ENCODE data around the gene MUTYH. TPM values are rescaled to one million over a fixed set of nuclear protein-coding genes. Genes with fewer than 3 reads are reported as not detected.

Gene MUTYH
- total RNA-seq, 1 experiment from 2014 or later = 40.8 TPM

DNA sequence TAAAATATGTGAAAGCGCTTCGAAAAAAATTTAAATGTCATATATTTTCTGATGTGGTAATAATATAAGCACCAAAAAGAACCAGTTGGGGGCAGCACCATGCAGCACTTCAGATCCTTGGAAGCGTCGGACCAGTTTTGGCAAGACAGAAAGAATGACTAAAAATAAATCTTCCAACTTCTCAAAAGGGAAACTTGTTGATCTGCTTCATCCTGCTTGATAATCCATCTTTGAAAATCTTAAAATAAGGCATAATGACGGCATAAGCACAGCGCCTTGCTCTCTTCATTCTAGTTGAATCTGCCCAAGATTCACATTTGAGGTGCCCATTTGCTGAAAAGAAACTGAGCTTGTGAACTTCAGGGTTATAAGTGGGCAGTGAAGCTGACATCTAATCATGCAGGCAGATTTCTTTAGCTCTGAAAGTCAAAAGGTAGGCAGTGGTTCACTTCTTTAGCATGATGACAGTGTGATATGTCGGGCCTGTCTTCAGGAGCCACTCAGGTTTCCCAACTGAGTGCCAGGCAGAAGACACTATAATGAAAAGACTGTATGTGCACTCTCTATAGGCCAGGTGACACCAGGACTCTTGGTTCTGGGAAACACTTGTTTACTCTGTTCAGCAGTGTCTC is 19.8 kb upstream of the MUTYH start:
- in situ Hi-C loops (cut with HindIII; ENCODE audit: low pct_unique_long_range_greater_than_20kb, low sequenced_read_pairs) = no loop called here
- no peaks in the 10 kb centered on the region; the same call in 1 of the 2 replicates for H3K4me1 ChIP-seq (ENCODE audit: control insufficient read depth, insufficient read depth, low read length)
- ChIA-PET CTCF (interaction anchor here (1.5 to 4.3 kb wide), 3 partner anchors 47 to 140 kb away, joined by 3 to 32 read pairs (median 5); partner anchors contain the start of genes CCDC163, MMACHC and TESK2), POLR2A (no interaction called here)
- H3K4me3 ChIP-seq (ENCODE audit: low read depth in 2 of 2, low read length in 2 of 2) = no peak overlapping the region
- no peaks in the 10 kb centered on the region for H3K9me3 ChIP-seq (ENCODE audit: control insufficient read depth, insufficient read depth, low read depth, low read length)
- ATAC-seq (peak; percentile 74), DNase-seq (ENCODE audit: low read depth, low spot score) (no peak)
- intact Hi-C loops (cut with micrococcal nuclease; ENCODE audit: unreplicated experiment) = loop anchor here (1.0 kb wide), 1 partner anchor 133 kb away; no protein-coding TSS in a partner anchor
- no peaks in the 10 kb centered on the region for H3K36me3 ChIP-seq (ENCODE audit: control insufficient read depth, insufficient read depth, low read length)
- H3K27ac ChIP-seq (ENCODE audit: low read length) = no peak overlapping the region
- H3K27me3 ChIP-seq (ENCODE audit: control insufficient read depth, insufficient read depth, low read length) = no peaks in the 10 kb centered on the region
- no TSS peak for BruUV-seq (replicated peaks)
- TF ChIP-seq REST (IDR thresholded peaks at IDR 0.05; ENCODE audit: insufficient read depth in 1 of 2, low read depth in 2 of 2, low read length in 1 of 2) (no peak), CTCF (IDR thresholded peaks at IDR 0.05) (peak; percentile 81), TCF7L2 (IDR thresholded peaks at IDR 0.05; ENCODE audit: low read depth, low read length) (no peak)

DNA sequence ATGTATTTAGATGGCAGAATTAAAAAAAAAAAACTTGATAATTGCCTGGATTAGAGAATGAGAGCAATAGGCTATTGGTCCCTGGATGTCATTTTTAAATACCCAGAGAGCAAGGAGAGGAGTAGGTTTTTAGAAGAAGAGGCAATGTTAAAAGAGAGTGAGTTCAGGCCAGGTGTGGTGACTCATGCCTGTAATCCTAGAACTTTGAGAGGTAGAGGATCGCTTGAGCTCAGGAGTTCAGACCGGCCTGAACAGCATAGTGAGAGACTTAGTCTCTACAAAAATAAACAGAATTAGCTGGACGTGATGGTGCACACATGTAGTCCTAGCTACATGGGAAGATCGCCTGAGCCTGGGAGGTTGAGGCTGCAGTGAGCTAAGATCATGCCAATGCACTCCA is 15.9 kb upstream of the MUTYH start:
- POLR2A ChIA-PET = interaction anchor here (0.7 to 2.2 kb wide), 2 partner anchors 8 to 162 kb away, joined by 6 to 7 read pairs; no protein-coding TSS in a partner anchor
- no peaks in the 10 kb centered on the region for H3K36me3 ChIP-seq (ENCODE audit: control insufficient read depth, insufficient read depth, low read length)
- no peak for TF ChIP-seq SIN3A (IDR thresholded peaks at IDR 0.05; ENCODE audit: borderline replicate concordance, insufficient read depth, low read depth, low read length)
- no peak for TF ChIP-seq TCF7L2 (IDR thresholded peaks at IDR 0.05; ENCODE audit: low read depth, low read length)
- TF ChIP-seq REST (IDR thresholded peaks at IDR 0.05; ENCODE audit: insufficient read depth in 1 of 2, low read depth in 2 of 2, low read length in 1 of 2) = no peak
- TF ChIP-seq POLR2AphosphoS5 (IDR thresholded peaks at IDR 0.05; ENCODE audit: low read depth, low read length) = no peak
- no peak for TF ChIP-seq CTCF (IDR thresholded peaks at IDR 0.05)
- intact Hi-C loops (cut with micrococcal nuclease; ENCODE audit: unreplicated experiment) = no loop called here
- no peak overlapping the region for H3K27ac ChIP-seq (ENCODE audit: low read length)
- CTCF ChIA-PET = interaction anchor here (1.4 kb wide), 1 partner anchor 137 kb away, joined by 8 read pairs; no protein-coding TSS in a partner anchor
- BruUV-seq (replicated peaks) = no TSS peak
- no peak overlapping the region for H3K4me3 ChIP-seq (ENCODE audit: low read depth in 2 of 2, low read length in 2 of 2)
- H3K4me1 ChIP-seq (ENCODE audit: control insufficient read depth, insufficient read depth, low read length) = no peaks in the 10 kb centered on the region; the same call in 1 of the 2 replicates
- DNase-seq (ENCODE audit: low read depth, low spot score) (no peak), ATAC-seq (no peak)
- H3K27me3 ChIP-seq (ENCODE audit: control insufficient read depth, insufficient read depth, low read length) = no peaks in the 10 kb centered on the region
- in situ Hi-C loops (cut with HindIII; ENCODE audit: low pct_unique_long_range_greater_than_20kb, low sequenced_read_pairs) = no loop called here
- H3K9me3 ChIP-seq (ENCODE audit: control insufficient read depth, insufficient read depth, low read depth, low read length) = no peaks in the 10 kb centered on the region
